HepG2 (cell line): ENCODE data around the gene BORCS5. TPM values are rescaled to one million over a fixed set of nuclear protein-coding genes. Genes with fewer than 3 reads are reported as not detected.
A peak's percentile ranks its signal among the peaks of the same experiment; 100 is the strongest.

ENCODE experiments used
- ATAC-seq: fragments of 200-7000 bp; cut with Tn5 transposase; 3 replicates; pipeline ENCODE4 v1.9.1; 2020; ENCODE audit warnings: mild to moderate bottlenecking, moderate library complexity
- BruUV-seq: library from RNA; stranded (reverse); fragments of 400-500 nt; replicated peaks from 2 replicates; lab custom pipeline; 2021; lab: Mats Ljungman, UMichigan
- CTCF ChIA-PET: fragments of 300-600 bp; formaldehyde crosslinking; extraction: SDS; loops from one replicate; lab custom pipeline; 2021; ENCODE audit warnings: low total read pairs, inconsistent platforms, low intra/inter-chr PET ratio; lab: Yijun Ruan, JAX
- POLR2A ChIA-PET: fragments of 350-600 bp; sonication (Branson Sonifier 250); formaldehyde crosslinking; loops from one replicate; lab custom pipeline; 2020; ENCODE audit warnings: antibody characterized with exemption, inconsistent platforms; lab: Yijun Ruan, JAX
- DNase-seq: peaks from one replicate; pipeline ENCODE4 v3.0.0-alpha.2; 2015; ENCODE audit warnings: low spot score
- FAIRE-seq: peaks from 3 replicates; lab custom pipeline; 2011; peaks lifted over from hg19 to GRCh38; lab: Jason Lieb, UNC
- H2AFZ ChIP-seq: one replicate; pipeline ENCODE4 v1.6.1; 2011; ENCODE audit warnings: low read length, inconsistent platforms
- H3K27ac ChIP-seq: fragments of 300-600 bp; 3 replicates; pipeline ENCODE4 v1.8.0; 2011; ENCODE audit warnings: mixed run types, mild to moderate bottlenecking, mixed read lengths, low read length, inconsistent platforms; ENCODE audit not compliant: insufficient read depth; ENCODE audit errors: extremely low read length
- H3K27me3 ChIP-seq, 2 experiments: fragments of 200-600 bp in 1 of 2; 2 replicates in 1 of 2; 3 replicates in 1 of 2; pipeline versions ENCODE4 v1.6.0 to v1.8.0; 2011; ENCODE audit warnings: low read length in 2 of 2, mild to moderate bottlenecking in 2 of 2, moderate library complexity in 2 of 2, inconsistent platforms in 1 of 2; ENCODE audit not compliant: insufficient read depth in 2 of 2, control insufficient read depth in 1 of 2
- H3K36me3 ChIP-seq, 2 experiments: fragments of 200-600 bp in 1 of 2; replicated peaks in 1 of 2; 2 replicates in 1 of 2; 3 replicates in 1 of 2; pipeline versions ENCODE4 v1.5.1 to v1.8.0; 2011; ENCODE audit warnings: low read length in 2 of 2, inconsistent platforms in 1 of 2; ENCODE audit not compliant: insufficient read depth in 2 of 2, control insufficient read depth in 1 of 2
- H3K4me1 ChIP-seq: 2 replicates; pipeline ENCODE4 v1.5.1; 2012; ENCODE audit warnings: low read length, inconsistent platforms; ENCODE audit not compliant: insufficient read depth
- H3K4me2 ChIP-seq: 2 replicates; pipeline ENCODE4 v1.6.0; 2011; ENCODE audit warnings: low read depth, low read length, inconsistent platforms
- H3K4me3 ChIP-seq, 3 experiments: fragments of 200-600 bp in 1 of 3; sonication (generic), shearing (Covaris generic) in 1 of 3; replicated peaks in 1 of 3; 2 replicates each; pipeline ENCODE4 v1.5.1; 2011 to 2016; ENCODE audit warnings: low read length in 3 of 3, inconsistent platforms in 2 of 3, low read depth in 2 of 3, mild to moderate bottlenecking in 2 of 3, control low read depth in 1 of 3, mixed read lengths in 1 of 3; ENCODE audit not compliant: insufficient read depth in 1 of 3
- H3K79me2 ChIP-seq: one replicate; pipeline ENCODE4 v1.6.1; 2011; ENCODE audit warnings: low read length, inconsistent platforms; ENCODE audit not compliant: insufficient read depth
- H3K9ac ChIP-seq: 2 replicates; pipeline ENCODE4 v1.6.0; 2011; ENCODE audit warnings: mild to moderate bottlenecking, low read depth, low read length, inconsistent platforms; ENCODE audit not compliant: insufficient read depth
- H3K9me3 ChIP-seq: 2 replicates; pipeline ENCODE4 v1.5.1; 2012; ENCODE audit warnings: mild to moderate bottlenecking, low read length
- H4K20me1 ChIP-seq: 2 replicates; pipeline ENCODE4 v1.6.0; 2011; ENCODE audit warnings: inconsistent platforms, mild to moderate bottlenecking, low read length, moderate library complexity; ENCODE audit not compliant: insufficient read depth
- ATAD3A ChIP-seq: sonication (generic); formaldehyde crosslinking; IDR thresholded peaks from 2 replicates; pipeline ENCODE4 v1.4.0; 2020; ENCODE audit warnings: missing genetic modification reagents
- POGZ ChIP-seq: sonication (generic); formaldehyde crosslinking; IDR thresholded peaks from 2 replicates; pipeline ENCODE4 v1.4.0; 2020; ENCODE audit warnings: mild to moderate bottlenecking, missing genetic modification reagents
- RBM22 ChIP-seq: fragments of 200-400 bp; formaldehyde crosslinking; optimal IDR thresholded peaks from 2 replicates; pipeline ENCODE3; 2017; ENCODE audit warnings: mild to moderate bottlenecking, low read length, moderate library complexity
- RBM39 ChIP-seq: fragments of 200-400 bp; formaldehyde crosslinking; IDR thresholded peaks from one replicate; pipeline ENCODE4 v1.6.1; 2018; ENCODE audit warnings: antibody characterized with exemption, mild to moderate bottlenecking, low read depth, low read length; ENCODE audit not compliant: poor library complexity, severe bottlenecking
- SAP130 ChIP-seq: IDR thresholded peaks from 2 replicates; pipeline ENCODE4 v1.6.1; 2016; ENCODE audit warnings: low read depth
- SOX6 ChIP-seq, 2 experiments: fragments of 450-650 bp in 1 of 2; sonication (generic) in 1 of 2; formaldehyde crosslinking in 1 of 2; IDR thresholded peaks; 2 replicates each; pipeline versions ENCODE4 v1.4.0 to v1.6.1; 2017 to 2020; ENCODE audit warnings: antibody characterized with exemption in 1 of 2, mild to moderate bottlenecking in 1 of 2, missing genetic modification reagents in 1 of 2
- TBX2 ChIP-seq: sonication (generic); formaldehyde crosslinking; IDR thresholded peaks from 2 replicates; pipeline ENCODE4 v1.5.0; 2020; ENCODE audit warnings: missing genetic modification reagents, mild to moderate bottlenecking, borderline replicate concordance
- WGBS: methylation state at CpG from one replicate; pipeline ENCODE4 v1.1.6; 2017; ENCODE audit warnings: low lambda C conversion rate; 5-methylcytosine and 5-hydroxymethylcytosine counted together
- in situ Hi-C: cut with HindIII; loops from 2 replicates; pipeline ENCODE4 v1.10.0; 2017; ENCODE audit warnings: low pct_unique_long_range_greater_than_20kb; ENCODE audit not compliant: extremely low pct_ligation_motif_present
- intact Hi-C: fragments of 100-400 bp; cut with micrococcal nuclease; formaldehyde crosslinking; loops from one replicate; pipeline ENCODE4 v1.10.0; 2022; ENCODE audit not compliant: unreplicated experiment
- polyA plus RNA-seq, 8 experiments: library from polyadenylated mRNA; depleted of rRNA in 3 of 8; stranded (reverse) in 7 of 8; unstranded in 1 of 8; fragments of >200 nt; fragmentation: Illumina TruSeq in 4 of 8; extraction: Trizol in 4 of 8; gene quantifications; 2 replicates each; pipeline versions ENCODE4 v1.2.1 to v1.2.3, GENCODE V29; 2011 to 2016; ENCODE audit warnings: low read depth in 4 of 8, missing spikeins in 1 of 8, mixed read lengths in 1 of 8; ENCODE audit not compliant: insufficient read depth in 1 of 8
- total RNA-seq, 5 experiments: library from RNA; depleted of rRNA; stranded (reverse); fragments of >200 nt; fragmentation: Illumina TruSeq; extraction: Trizol; gene quantifications; 2 replicates each; pipeline ENCODE4 v1.2.3, GENCODE V29; 2016; ENCODE audit warnings: low read depth in 1 of 5
- TF ChIP-seq, protein P1 (sequence below): IDR thresholded peaks from 2 replicates; pipeline ENCODE4 v1.6.1; 2016; ENCODE audit warnings: mild to moderate bottlenecking

Gene BORCS5
- total and polyA plus RNA-seq, 2 of the 13 experiments (the other 11 are each of a cell fraction or from before 2014, with no cell fraction given), result 3.9 to 4.7 TPM

GRCh38 chr12:12505544-12506495 is 148.9 kb downstream of the BORCS5 start:
- Histone ChIP-seq H3K4me1 (peaks cover 46% of the 10 kb centered on the region), H3K4me3 (no peak overlapping the region), H3K9me3 (no peaks in the 10 kb centered on the region), H3K9ac (no peak overlapping the region; the same call in 1 of the 2 replicates), H3K27ac (peak overlapping the region; percentile 30), H4K20me1 (peaks cover 8% of the 10 kb centered on the region; the same call in 1 of the 2 replicates), H2AFZ (no peak overlapping the region), H3K4me2 (peak overlapping the region; percentile 64), H3K27me3 (no peaks in the 10 kb centered on the region), H3K79me2 (peaks cover 89% of the 10 kb centered on the region), H3K36me3 (peaks cover 5 to 26% of the 10 kb centered on the region in 2 experiments)
- intact Hi-C loops (no loop called here), in situ Hi-C loops (no loop called here)
- BruUV-seq, result no TSS peak
- CTCF ChIA-PET, result no interaction called here
- POLR2A ChIA-PET, result no interaction called here
- 54% methylated on average over 11 of the region's 11 CpGs for WGBS
- peak; percentile 58 for ATAC-seq
- peak; percentile 72 for FAIRE-seq
- TF ChIP-seq, protein P1, sequence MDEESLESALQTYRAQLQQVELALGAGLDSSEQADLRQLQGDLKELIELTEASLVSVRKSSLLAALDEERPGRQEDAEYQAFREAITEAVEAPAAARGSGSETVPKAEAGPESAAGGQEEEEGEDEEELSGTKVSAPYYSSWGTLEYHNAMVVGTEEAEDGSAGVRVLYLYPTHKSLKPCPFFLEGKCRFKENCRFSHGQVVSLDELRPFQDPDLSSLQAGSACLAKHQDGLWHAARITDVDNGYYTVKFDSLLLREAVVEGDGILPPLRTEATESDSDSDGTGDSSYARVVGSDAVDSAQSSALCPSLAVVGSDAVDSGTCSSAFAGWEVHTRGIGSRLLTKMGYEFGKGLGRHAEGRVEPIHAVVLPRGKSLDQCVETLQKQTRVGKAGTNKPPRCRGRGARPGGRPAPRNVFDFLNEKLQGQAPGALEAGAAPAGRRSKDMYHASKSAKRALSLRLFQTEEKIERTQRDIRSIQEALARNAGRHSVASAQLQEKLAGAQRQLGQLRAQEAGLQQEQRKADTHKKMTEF (CRISPR knock-in tag), result 0 out of 2 replicates have a peak, but pooled peaks have one; percentile 20
- TF ChIP-seq SAP130 (peak; percentile 33), SOX6 (IDR thresholded peaks at IDR 0.05) (no peak), SOX6 (CRISPR knock-in tag; IDR thresholded peaks at IDR 0.05) (peak; percentile 19; the same call in 1 of the 2 replicates), RBM39 (no peak), RBM22 (peak; percentile 3), TBX2 (peak; percentile 16; the same call in 1 of the 2 replicates), POGZ (CRISPR knock-in tag) (0 out of 2 replicates have a peak, but pooled peaks have one; percentile 30), ATAD3A (no peak)
- DNase-seq, result peak; percentile 53
